Keratinocyte (primary cell): Measurements from ENCODE around the gene SLC41A3. TPM values are rescaled to one million over a fixed set of nuclear protein-coding genes. Genes with fewer than 3 reads are reported as not detected.

Experiments used
- DNase-seq: peaks from one replicate; pipeline ENCODE4 v3.0.0-alpha.2; 2011; ENCODE audit warnings: low read depth, missing footprints, low spot score
- FAIRE-seq: peaks from 2 replicates; lab custom pipeline; 2011; peaks lifted over from hg19 to GRCh38; lab: Jason Lieb, UNC
- H2AFZ ChIP-seq: 2 replicates; pipeline ENCODE4 v1.6.0; 2012; ENCODE audit warnings: low read length, control low read depth, inconsistent platforms; ENCODE audit not compliant: control insufficient read depth
- H3K27ac ChIP-seq: 2 replicates; pipeline ENCODE4 v1.5.1; 2011; ENCODE audit warnings: low read length; ENCODE audit not compliant: control insufficient read depth, insufficient read depth
- H3K27me3 ChIP-seq: 3 replicates; pipeline ENCODE4 v1.6.0; 2011; ENCODE audit warnings: low read length; ENCODE audit not compliant: control insufficient read depth, insufficient read depth; ENCODE audit errors: extremely low read depth
- H3K36me3 ChIP-seq, 2 experiments: 2 replicates in 1 of 2; 3 replicates in 1 of 2; pipeline ENCODE4 v1.5.1; 2011; ENCODE audit warnings: low read length in 2 of 2, mild to moderate bottlenecking in 1 of 2; ENCODE audit not compliant: control insufficient read depth in 2 of 2, insufficient read depth in 2 of 2; ENCODE audit errors: extremely low read depth in 1 of 2
- H3K4me1 ChIP-seq: 3 replicates; pipeline ENCODE4 v1.5.1; 2011; ENCODE audit warnings: low read length; ENCODE audit not compliant: control insufficient read depth, insufficient read depth; ENCODE audit errors: extremely low read depth
- H3K4me2 ChIP-seq: 3 replicates; pipeline ENCODE4 v1.6.0; 2011; ENCODE audit warnings: low read depth, low read length; ENCODE audit not compliant: control insufficient read depth, insufficient read depth; ENCODE audit errors: extremely low read depth
- H3K4me3 ChIP-seq, 3 experiments: fragments of 200-600 bp in 1 of 3; sonication (generic) in 1 of 3; 2 replicates in 2 of 3; 3 replicates in 1 of 3; pipeline ENCODE4 v1.5.1; 2011 to 2016; ENCODE audit warnings: low read length in 3 of 3, mild to moderate bottlenecking in 3 of 3, control low read depth in 2 of 3, inconsistent platforms in 1 of 3, low read depth in 1 of 3, mixed read lengths in 1 of 3, mixed run types in 1 of 3, moderate library complexity in 1 of 3; ENCODE audit not compliant: control insufficient read depth in 2 of 3, insufficient read depth in 2 of 3; ENCODE audit errors: extremely low read depth in 1 of 3
- H3K79me2 ChIP-seq: 2 replicates; pipeline ENCODE4 v1.6.0; 2012; ENCODE audit warnings: low read length; ENCODE audit not compliant: control insufficient read depth, insufficient read depth
- H3K9ac ChIP-seq: 3 replicates; pipeline ENCODE4 v1.6.0; 2011; ENCODE audit warnings: low read length; ENCODE audit not compliant: control insufficient read depth, insufficient read depth; ENCODE audit errors: extremely low read depth
- H3K9me1 ChIP-seq: 3 replicates; pipeline ENCODE4 v1.6.0; 2011; ENCODE audit warnings: low read length; ENCODE audit not compliant: control insufficient read depth, insufficient read depth; ENCODE audit errors: extremely low read depth
- H3K9me3 ChIP-seq: 2 replicates; pipeline ENCODE4 v1.5.1; 2012; ENCODE audit warnings: low read depth, low read length; ENCODE audit not compliant: control insufficient read depth
- H4K20me1 ChIP-seq: 3 replicates; pipeline ENCODE4 v1.6.0; 2011; ENCODE audit warnings: low read length; ENCODE audit not compliant: control insufficient read depth, insufficient read depth; ENCODE audit errors: extremely low read depth
- EZH2 ChIP-seq: IDR thresholded peaks from one replicate; pipeline ENCODE4 v1.6.1; 2012; ENCODE audit warnings: inconsistent platforms, mild to moderate bottlenecking, low read length, moderate library complexity
- dilution Hi-C: fragments of 300-500 bp; cut with MboI; formaldehyde crosslinking; loops from one replicate; pipeline ENCODE4 v1.7.0; 2020; ENCODE audit warnings: low sequenced_read_pairs; ENCODE audit not compliant: extremely low pct_ligation_motif_present
- polyA plus RNA-seq, 5 experiments: library from polyadenylated mRNA; depleted of rRNA in 3 of 5; stranded (reverse) in 3 of 5; stranded (forward) in 1 of 5; unstranded in 1 of 5; fragments of >200 nt; gene quantifications; 1 replicate in 1 of 5; 2 replicates in 3 of 5; 3 replicates in 1 of 5; pipeline versions ENCODE4 v1.2.1 to v1.2.3, GENCODE V29; 2011 to 2012; ENCODE audit warnings: missing spikeins in 2 of 5, low read depth in 1 of 5, low replicate concordance in 1 of 5
- TF ChIP-seq, protein P1 (sequence below), 3 experiments: IDR thresholded peaks in 1 of 3; conservative IDR thresholded peaks in 1 of 3; optimal IDR thresholded peaks in 1 of 3; 2 replicates in 2 of 3; 3 replicates in 1 of 3; pipeline versions ENCODE3 to v1.5.1; 2011; ENCODE audit warnings: low read length in 3 of 3, mild to moderate bottlenecking in 3 of 3, moderate library complexity in 2 of 3, control low read depth in 1 of 3, inconsistent platforms in 1 of 3; ENCODE audit not compliant: insufficient read depth in 2 of 3; ENCODE audit errors: extremely low read depth in 1 of 3

Gene SLC41A3
- polyA plus RNA-seq, 1 donor (not counting 4 experiments of a cell fraction or from before 2014, with no cell fraction given): 30.2 TPM

GRCh38 chr3:126029241-126029640, 54.7 kb downstream of the SLC41A3 start:
- no peak for FAIRE-seq
- dilution Hi-C loops: no loop called here
- peaks cover 2 to 10% of the 10 kb centered on the region in 2 experiments for H3K36me3 ChIP-seq
- no peaks in the 10 kb centered on the region for H3K79me2 ChIP-seq
- H3K9me1 ChIP-seq: no peaks in the 10 kb centered on the region
- no peak for TF ChIP-seq EZH2
- TF ChIP-seq, protein P1, sequence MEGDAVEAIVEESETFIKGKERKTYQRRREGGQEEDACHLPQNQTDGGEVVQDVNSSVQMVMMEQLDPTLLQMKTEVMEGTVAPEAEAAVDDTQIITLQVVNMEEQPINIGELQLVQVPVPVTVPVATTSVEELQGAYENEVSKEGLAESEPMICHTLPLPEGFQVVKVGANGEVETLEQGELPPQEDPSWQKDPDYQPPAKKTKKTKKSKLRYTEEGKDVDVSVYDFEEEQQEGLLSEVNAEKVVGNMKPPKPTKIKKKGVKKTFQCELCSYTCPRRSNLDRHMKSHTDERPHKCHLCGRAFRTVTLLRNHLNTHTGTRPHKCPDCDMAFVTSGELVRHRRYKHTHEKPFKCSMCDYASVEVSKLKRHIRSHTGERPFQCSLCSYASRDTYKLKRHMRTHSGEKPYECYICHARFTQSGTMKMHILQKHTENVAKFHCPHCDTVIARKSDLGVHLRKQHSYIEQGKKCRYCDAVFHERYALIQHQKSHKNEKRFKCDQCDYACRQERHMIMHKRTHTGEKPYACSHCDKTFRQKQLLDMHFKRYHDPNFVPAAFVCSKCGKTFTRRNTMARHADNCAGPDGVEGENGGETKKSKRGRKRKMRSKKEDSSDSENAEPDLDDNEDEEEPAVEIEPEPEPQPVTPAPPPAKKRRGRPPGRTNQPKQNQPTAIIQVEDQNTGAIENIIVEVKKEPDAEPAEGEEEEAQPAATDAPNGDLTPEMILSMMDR (optimal IDR thresholded peaks at IDR 0.05 in 1 of 3, IDR thresholded peaks at IDR 0.05 in 1 of 3, conservative IDR thresholded peaks at IDR 0.05 in 1 of 3; ENCODE audit: extremely low read depth in 1 of 3, insufficient read depth in 2 of 3, low read length in 3 of 3): no peak
- DNase-seq: no peak
- no peaks in the 10 kb centered on the region for H4K20me1 ChIP-seq
- H3K4me1 ChIP-seq: no peaks in the 10 kb centered on the region
- H3K9me3 ChIP-seq: peaks cover 4% of the 10 kb centered on the region
- no peak overlapping the region for H3K27ac ChIP-seq
- no peak overlapping the region for H2AFZ ChIP-seq
- no peak overlapping the region for H3K9ac ChIP-seq
- no peaks in the 10 kb centered on the region for H3K27me3 ChIP-seq
- no peak overlapping the region for H3K4me2 ChIP-seq
- no peak overlapping the region for H3K4me3 ChIP-seq

DNA sequence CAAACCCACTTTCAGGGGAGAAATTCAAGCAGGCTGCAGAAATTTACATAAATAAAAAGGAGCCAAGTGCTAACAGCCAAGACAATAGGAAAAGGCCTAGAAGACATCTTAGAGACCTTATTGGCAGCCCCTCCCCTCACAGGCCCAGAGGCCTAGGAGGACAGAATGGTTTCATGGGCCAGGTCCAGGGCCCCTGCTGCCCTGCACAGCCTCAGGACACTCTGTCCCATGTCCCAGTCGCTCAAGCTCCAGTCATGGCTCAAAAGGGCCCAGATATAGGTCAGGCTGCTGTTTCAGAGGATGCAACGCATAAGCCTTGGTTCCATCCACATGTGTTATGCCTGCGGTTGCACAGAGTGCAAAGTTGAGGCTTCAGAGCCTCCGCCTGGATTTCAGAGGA, 55.8 kb downstream of the SLC41A3 start:
- H3K36me3 ChIP-seq: peaks cover 2 to 10% of the 10 kb centered on the region in 2 experiments
- H3K4me1 ChIP-seq: no peaks in the 10 kb centered on the region
- FAIRE-seq (no peak), DNase-seq (no peak)
- no peaks in the 10 kb centered on the region for H3K79me2 ChIP-seq
- H3K9ac ChIP-seq: no peak overlapping the region
- no peak for TF ChIP-seq EZH2
- TF ChIP-seq, protein P1 (optimal IDR thresholded peaks at IDR 0.05 in 1 of 3, IDR thresholded peaks at IDR 0.05 in 1 of 3, conservative IDR thresholded peaks at IDR 0.05 in 1 of 3; ENCODE audit: extremely low read depth in 1 of 3, insufficient read depth in 2 of 3, low read length in 3 of 3): no peak
- dilution Hi-C loops: no loop called here
- H3K4me2 ChIP-seq: no peak overlapping the region
- no peak overlapping the region for H3K4me3 ChIP-seq
- no peak overlapping the region for H3K27ac ChIP-seq
- H3K9me1 ChIP-seq: no peaks in the 10 kb centered on the region
- peaks cover 4% of the 10 kb centered on the region for H3K9me3 ChIP-seq
- no peaks in the 10 kb centered on the region for H4K20me1 ChIP-seq
- H2AFZ ChIP-seq: no peak overlapping the region
- H3K27me3 ChIP-seq: no peaks in the 10 kb centered on the region
